ENCODE data around the gene TRIM58.

Gene TRIM58, protein sequence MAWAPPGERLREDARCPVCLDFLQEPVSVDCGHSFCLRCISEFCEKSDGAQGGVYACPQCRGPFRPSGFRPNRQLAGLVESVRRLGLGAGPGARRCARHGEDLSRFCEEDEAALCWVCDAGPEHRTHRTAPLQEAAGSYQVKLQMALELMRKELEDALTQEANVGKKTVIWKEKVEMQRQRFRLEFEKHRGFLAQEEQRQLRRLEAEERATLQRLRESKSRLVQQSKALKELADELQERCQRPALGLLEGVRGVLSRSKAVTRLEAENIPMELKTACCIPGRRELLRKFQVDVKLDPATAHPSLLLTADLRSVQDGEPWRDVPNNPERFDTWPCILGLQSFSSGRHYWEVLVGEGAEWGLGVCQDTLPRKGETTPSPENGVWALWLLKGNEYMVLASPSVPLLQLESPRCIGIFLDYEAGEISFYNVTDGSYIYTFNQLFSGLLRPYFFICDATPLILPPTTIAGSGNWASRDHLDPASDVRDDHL

DNA sequence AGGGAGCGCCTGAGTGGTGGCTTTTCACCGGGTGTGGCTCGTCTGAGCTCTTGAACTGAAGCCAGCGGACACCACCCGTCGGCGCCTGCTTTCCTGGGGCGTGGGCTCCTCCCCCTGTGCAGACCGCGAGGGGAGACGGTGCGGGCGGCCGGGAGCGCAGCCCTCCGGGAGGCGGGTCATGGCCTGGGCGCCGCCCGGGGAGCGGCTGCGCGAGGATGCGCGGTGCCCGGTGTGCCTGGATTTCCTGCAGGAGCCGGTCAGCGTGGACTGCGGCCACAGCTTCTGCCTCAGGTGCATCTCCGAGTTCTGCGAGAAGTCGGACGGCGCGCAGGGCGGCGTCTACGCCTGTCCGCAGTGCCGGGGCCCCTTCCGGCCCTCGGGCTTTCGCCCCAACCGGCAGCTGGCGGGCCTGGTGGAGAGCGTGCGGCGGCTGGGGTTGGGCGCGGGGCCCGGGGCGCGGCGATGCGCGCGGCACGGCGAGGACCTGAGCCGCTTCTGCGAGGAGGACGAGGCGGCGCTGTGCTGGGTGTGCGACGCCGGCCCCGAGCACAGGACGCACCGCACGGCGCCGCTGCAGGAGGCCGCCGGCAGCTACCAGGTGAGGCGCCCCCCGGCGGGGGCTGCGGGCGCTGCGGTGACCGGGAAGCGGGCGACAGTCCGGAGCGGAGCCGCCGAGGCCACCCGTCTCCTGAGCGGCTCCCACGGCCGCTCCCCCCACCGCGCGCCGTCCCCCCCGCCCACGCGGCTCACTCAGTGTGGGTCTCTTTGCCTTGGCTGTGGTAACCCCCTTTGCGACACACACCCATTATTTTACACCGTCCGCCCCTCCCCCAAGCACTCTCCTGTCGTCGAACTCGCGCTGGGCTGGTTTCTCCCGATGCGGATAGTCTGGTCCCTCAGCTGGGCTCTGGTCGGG, at the start of gene TRIM58:
TSS of gene TRIM58 (plus strand) at position 119 of the 916 bp plus-strand sequence. CDS start at position 179, 60 bp downstream.
- DNase-seq (ENCODE audit: low read depth) = no peak

GRCh38 chr1:247812637-247813036, 44.4 kb upstream of the TRIM58 start:
- DNase-seq (ENCODE audit: low read depth) = no peak

- DNase-seq (ENCODE audit: low read depth) = no peak
Measured at GRCh38 chr1:247822060-247822459, 34.9 kb upstream of the TRIM58 start.

DNA sequence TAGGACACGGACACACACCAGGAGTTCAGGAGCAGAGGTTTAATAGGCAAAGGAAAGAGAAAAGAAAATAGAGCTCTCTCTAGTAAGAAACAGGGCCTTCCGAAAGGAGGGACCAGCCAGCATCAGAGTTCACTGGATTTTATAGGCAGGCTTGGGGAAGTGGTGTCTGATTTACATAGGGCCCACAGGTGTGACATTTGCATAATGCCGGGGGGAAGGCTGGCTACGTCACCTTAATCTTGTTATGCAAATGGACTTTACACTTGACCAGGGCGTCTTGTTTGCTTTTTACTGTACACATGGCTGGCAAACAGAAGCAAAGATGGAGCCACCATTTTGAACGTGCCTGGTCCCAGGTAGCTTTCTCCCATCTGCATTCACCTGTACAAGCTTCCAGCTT, 33.0 kb upstream of the TRIM58 start, which contains the start of gene OR14A16:
TSS of gene OR14A16 (minus strand) at position 97 of the 400 bp plus-strand sequence. CDS start 8,390 bp downstream, outside the sequence.
- DNase-seq (ENCODE audit: low read depth) = no peak

DNA sequence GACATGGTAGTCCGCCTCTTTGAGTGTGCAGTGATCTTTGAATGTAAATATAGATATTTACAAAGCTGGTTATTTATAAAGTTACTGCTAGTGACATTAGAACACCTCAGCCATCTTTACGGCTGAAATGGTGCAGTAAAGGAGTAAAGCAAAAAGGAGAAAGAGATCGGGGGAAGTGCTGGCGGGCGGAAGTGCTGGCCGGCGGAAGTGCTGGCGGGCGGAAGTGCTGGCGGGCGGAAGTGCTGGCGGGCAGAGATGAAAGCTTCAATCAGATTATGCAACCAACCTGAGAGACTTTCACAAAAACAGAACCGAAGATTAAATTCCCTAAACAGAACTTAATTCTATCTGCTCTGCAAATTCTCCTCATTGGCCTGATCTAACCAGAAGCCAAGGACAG, 31.6 kb upstream of the TRIM58 start:
- no peak for DNase-seq (ENCODE audit: low read depth)

- no peak for DNase-seq (ENCODE audit: low read depth)
Measured at GRCh38 chr1:247829656-247830055, 27.3 kb upstream of the TRIM58 start.

- no peak for DNase-seq (ENCODE audit: low read depth)
Measured at GRCh38 chr1:247833601-247834000, 23.4 kb upstream of the TRIM58 start.

GRCh38 chr1:247840818-247841217, 16.2 kb upstream of the TRIM58 start:
- DNase-seq (ENCODE audit: low read depth) = no peak

GRCh38 chr1:247841796-247842195, 15.2 kb upstream of the TRIM58 start, which contains the start of gene OR11L1:
OR11L1 (minus strand) TSS chr1:247841896; CDS start chr1:247841896, 0 bp downstream.
- no peak for DNase-seq (ENCODE audit: low read depth)

DNA sequence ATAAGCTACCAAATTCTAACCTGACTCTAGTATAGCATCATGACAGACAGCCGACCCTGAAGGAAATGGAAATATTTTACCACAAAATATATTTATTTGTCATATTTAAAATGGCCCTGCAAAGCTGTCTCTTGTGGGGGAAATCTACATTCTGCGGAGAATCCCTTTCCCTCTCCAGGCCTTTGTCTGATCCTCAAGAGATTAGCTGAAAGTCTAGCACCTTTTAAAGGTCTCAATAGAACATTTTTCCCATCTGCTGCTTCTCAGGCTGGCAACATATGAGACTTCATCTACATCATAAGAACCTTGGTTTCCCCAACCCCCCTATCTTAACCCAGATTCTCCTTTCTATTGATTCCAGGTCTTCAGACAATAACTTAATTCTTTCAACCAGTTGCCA, 13.6 kb upstream of the TRIM58 start:
- DNase-seq (ENCODE audit: low read depth) = no peak

DNA sequence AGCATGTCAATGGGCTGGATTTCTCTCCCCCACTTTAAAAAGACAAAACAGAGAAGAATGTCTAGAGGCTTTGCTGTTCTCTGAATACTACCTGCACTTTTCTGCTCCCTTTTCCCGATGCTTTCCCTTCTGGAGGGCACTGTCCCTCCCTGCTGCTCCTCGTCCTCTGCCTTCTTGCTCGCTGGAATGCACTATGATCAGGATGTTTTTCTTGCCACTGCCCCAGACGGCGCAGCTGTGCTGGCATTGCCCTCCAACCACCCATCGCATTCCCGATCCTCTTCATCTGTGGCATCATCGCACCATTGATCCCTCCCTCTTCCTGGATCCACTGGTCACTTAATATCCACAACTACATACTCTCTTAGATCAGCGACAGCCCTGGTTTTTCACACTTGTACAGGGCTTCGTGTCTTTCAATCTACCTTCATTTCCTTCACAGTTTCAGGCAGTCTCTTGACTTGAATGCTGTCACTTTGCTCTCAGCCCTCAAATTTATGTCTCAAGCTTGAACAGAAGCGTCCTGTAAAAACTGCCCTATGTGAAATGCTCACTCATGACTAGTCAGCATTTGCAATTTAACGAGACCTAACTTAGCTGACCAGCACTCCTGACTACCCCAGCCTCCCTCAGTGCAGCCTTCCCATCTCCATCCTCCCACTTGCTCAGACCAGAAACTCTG, 11.8 kb upstream of the TRIM58 start:
- DNase-seq (ENCODE audit: low read depth) = no peak

DNA sequence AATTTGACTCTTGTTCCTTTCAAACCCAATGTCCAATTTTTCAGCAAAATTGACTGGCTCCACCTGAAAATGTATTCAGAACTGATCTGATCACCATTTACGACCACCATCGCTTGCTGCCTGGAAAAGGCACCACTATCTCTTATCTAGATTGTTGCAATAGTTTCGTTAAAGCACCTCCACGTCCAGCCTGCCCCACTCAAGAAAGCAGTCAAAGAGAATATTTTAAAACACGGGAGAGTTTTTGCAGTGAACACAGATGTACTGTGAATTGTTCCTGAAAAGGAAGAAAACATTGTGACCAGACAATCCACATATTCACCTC, 11.3 kb upstream of the TRIM58 start:
- DNase-seq (ENCODE audit: low read depth) = no peak

- DNase-seq (ENCODE audit: low read depth) = no peak
Measured at GRCh38 chr1:247848346-247848745, 8.6 kb upstream of the TRIM58 start.

GRCh38 chr1:247849616-247850015, 7.4 kb upstream of the TRIM58 start:
- DNase-seq (ENCODE audit: low read depth) = no peak

DNA sequence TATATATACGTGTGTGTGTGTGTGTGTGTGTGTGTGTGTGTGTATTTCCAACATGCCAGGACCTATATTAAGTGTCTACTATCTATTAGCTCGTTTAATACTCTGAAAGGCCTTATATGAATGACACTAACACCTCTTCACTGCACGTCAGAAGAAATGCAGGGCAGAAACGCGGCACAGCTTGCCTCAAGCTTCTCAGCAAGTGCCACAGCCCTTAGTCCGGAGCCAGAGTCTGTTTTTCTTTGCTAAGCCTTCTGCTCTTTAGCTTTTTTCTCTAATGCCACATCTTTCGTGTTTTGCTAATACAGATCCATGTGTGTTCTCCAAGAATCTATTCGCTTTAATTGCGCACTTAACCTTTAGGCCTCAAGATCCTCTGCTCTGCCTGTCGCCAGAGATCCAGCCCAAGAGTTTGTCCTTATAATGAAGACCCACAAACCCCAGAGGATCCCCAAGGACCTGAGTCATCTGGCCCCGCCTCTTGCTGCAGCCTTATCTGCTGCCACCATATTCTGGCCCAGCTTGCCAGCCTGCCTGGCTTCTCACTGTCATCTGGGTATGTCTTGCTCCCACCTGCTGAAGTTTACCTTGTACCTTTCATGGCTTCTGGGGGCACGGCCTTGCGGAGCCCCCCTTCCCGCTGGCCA, 2.0 kb upstream of the TRIM58 start:
- DNase-seq (ENCODE audit: low read depth) = no peak

- no peak for DNase-seq (ENCODE audit: low read depth)
Measured at GRCh38 chr1:247855911-247856310, 1.1 kb upstream of the TRIM58 start.

DNA sequence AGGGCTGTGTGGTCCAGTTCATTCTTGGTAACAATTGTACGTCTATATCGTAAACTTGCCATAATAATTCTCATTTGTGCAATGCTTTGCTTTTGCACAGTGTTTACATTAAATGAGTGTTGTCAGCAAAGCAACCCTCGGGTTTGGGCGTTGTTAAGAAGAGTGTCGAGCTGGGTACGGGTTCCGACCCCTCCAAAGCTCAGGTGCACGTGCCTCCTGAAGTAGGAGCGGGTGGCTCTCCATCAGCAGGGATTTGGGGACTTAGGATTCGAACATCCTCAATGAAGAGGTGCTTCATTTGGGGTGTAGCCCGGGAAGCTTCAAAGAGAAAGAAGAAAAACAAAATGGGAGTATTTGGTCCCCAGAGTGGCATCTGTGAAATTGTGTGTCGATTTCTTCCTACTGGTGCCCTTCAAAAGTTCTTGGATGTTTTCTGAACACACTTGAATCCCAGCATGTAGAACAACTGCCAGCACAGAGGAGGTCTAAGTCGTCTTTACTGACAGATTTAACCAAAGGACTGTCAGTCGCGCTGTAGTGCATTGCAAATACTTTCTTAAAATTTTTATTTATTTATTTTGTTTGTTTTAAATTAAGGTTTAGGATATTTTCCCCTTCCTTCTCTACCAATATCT, 1.1 kb downstream of the TRIM58 start:
- no peak for DNase-seq (ENCODE audit: low read depth)

GRCh38 chr1:247862756-247863155, 5.8 kb downstream of the TRIM58 start:
- no peak for DNase-seq (ENCODE audit: low read depth)

DNA sequence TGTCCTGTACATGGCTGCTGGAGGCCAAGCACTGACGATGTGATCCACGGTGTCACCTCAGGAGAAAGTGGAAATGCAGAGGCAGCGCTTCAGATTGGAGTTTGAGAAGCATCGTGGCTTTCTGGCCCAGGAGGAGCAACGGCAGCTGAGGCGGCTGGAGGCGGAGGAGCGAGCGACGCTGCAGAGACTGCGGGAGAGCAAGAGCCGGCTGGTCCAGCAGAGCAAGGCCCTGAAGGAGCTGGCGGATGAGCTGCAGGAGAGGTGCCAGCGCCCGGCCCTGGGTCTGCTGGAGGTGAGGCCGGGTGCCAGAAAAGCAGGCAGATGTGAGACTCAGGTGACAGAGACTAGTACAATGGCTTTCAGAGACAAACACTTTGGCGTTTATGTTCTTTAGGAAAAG, 7.7 kb downstream of the TRIM58 start:
- no peak for DNase-seq (ENCODE audit: low read depth)

DNA sequence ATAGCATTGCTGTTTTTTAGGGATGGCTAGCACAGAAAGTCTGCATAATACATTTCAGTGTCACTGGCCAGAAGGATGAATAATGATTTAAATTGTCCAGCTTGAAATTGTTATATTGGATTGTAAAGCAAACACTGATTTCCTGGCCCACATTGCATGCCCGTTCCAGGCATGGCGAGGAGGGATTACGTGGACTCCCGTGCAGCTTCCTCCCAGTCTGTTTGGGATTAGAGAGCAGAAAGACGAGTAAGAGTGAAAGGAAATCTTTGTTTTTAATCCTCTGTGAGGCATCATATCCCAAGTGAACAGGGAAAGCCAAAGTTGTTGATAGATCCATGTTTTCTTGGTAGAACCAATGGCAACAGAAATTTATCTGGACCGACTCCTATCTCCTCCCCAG, 8.4 kb downstream of the TRIM58 start:
- DNase-seq (ENCODE audit: low read depth) = no peak

GRCh38 chr1:247883346-247883745, 26.4 kb downstream of the TRIM58 start:
- DNase-seq (ENCODE audit: low read depth) = no peak
